HG03439 (cell line): ENCODE measurements around the gene ENOX1.

Experiments used
- ATAC-seq: cut with Tn5 transposase; IDR thresholded peaks from one replicate; pipeline ENCODE4 v1.9.1; 2021; ENCODE audit warnings: mild to moderate bottlenecking, moderate library complexity; ENCODE audit not compliant: unreplicated experiment

ENOX1 gene

DNA sequence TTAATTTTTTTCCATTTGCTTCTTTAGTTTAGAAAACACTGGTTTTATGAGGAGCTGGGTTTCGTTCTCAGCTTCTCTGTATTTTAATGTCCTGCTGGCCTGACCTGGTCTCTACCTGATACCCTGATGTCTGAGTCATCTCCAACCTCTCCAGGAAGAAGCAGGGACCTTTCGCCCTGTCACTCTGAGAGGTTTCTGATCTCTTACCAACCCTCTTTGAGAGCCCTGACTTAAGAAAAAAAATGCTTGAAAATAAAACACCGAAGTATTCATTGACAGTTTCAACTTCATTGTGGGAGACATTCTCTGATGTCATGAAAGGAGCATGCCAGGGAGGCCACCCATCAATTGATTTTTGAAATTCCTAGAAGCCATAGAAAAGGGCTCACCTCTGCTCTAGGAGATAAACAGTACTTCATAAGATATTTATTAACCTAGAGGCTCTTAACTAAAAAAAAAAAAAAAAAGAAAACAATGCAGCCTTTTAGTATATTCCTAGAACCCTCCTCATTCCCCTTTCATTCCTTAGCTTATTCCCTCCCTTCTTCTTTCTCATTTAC is 234.8 kb downstream of the ENOX1 start:
- ATAC-seq = no peak

DNA sequence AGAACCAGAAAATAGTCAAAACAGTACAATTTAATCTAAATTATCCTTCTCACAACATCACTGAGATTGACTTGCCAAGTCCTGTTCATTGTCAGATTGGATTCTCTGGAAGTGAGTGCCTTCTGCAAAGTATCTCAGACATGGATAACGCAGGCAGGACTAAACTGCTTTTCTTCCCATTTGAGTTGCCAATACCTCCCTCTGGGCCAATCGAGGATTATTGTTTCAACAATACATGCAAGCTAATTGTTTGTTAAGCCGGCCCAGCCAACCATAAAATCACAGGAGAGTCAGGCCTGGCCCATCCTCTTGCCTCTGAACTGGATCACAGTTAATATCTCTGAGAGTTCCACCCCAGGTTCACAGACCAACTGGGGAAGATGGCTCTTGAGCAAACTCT is 240.0 kb downstream of the ENOX1 start:
- ATAC-seq = no peak

DNA sequence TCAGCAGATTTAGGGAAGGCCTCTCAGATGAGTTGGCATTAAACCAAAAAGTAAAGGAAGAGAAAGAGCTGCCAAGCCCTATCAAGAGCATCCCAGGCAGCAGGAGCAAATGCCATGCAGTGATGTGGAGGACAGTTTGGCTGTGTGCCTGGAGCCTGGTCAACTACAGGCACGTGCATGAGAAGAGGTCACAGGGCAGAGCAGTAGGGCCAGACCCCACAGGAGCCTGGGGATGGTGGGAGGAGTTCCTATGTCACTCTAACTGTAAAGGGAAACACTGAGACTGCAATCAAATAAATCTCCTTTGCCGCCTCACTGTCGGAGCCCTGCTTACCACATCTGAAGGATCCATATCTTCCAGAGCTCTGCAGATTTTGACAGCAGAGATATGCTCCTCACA is 240.5 kb downstream of the ENOX1 start:
- no peak for ATAC-seq

DNA sequence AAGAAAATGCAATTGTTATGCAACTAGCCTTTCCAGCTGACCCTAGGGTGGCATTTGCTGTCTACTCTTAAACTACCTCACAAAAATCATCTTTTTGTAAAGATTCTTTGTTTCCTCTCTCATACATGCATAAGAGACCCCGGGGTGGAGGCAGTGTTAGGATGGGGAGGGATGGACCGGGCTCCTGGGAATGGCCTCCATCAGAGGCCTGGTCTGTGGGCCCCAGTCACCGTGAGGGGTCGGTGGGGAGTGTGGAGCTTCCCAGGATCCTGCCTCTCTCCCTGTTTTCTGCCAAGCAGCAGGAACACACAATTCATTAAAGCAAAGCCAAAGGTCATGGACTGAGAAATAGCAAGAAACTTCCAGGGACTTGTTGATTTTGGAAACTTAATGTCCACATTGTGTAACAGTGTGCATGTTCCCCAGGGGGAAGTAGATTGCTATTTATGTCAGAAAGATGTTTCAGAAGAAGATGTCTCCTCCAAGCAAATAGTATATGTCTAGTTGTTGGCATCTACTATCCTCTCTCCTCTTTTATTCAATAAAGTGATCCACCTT is 241.4 kb downstream of the ENOX1 start:
- ATAC-seq = no peak

DNA sequence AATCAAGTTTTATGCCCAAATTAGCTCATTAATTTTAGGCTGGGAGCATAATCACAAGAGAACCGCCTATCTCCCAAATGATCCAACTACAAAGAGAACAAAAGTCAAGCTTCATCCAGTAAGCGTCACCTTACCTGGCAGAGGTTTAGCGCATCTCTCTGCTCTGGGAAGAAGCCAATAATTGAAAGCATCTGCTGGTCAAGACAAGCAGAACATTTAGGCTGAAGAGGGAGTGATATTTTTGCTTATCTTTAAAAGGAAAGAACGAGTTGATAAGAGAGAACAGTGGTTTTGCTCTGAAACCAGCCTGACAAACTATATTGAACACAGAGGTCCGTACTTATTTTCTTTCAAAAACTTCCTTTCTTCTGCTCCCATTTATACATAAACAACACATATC is 242.1 kb downstream of the ENOX1 start:
- no peak for ATAC-seq

DNA sequence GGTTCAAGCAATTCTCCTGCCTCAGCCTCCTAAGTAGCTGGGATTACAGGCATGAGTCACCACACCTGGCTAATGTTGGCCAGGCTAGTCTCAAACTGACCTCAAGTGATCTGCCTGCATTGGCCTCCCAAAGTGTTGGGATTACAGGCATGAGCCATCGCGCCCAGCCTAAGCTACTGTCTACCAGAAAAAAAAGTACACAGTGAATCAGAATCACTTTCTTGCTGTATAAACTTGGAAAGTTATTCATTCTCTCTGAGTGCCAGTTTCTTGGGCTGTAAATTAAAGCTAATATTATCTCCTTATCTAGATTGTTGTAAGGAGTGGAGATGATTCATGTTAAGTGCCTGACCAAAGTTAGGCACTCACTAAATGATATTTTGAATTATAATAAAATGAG is 242.8 kb downstream of the ENOX1 start:
- ATAC-seq = no peak

DNA sequence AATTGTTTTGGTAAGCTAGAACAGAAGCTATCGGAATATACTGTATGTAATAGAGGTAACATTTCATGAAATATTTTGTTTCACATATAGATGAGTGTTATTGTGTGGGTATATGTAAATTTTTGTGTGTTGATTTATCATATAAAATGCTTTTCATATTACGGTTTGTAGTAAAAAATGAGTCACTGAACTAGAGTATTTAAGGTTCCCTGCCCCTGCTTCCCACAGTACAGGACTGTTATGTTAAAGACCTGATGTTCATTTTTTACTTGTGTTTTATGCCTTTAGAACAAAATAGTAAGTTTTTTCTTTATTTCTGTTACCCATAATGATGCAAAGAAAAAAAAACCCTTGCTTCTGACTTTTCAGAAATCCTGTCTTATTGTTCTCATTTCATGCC is 243.4 kb downstream of the ENOX1 start:
- no peak for ATAC-seq

DNA sequence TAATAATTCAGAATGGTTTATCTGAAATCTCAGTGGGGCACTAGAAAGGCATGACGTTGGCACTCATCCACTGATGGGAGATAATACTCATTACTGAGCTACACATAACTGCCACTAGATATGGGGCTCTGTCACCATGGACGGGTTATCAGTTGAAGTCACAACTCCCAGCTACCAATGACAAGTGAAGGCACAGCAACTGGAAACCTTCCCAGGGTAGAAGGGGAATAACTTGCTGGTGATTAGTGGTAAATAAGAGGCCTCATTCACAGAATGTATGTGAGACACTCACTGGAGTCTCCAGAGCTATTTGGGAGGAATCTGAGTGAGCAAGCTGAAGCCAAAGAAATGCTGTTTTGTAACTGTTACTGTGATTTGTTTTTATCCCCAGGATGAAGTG is 249.6 kb downstream of the ENOX1 start:
- no peak for ATAC-seq

DNA sequence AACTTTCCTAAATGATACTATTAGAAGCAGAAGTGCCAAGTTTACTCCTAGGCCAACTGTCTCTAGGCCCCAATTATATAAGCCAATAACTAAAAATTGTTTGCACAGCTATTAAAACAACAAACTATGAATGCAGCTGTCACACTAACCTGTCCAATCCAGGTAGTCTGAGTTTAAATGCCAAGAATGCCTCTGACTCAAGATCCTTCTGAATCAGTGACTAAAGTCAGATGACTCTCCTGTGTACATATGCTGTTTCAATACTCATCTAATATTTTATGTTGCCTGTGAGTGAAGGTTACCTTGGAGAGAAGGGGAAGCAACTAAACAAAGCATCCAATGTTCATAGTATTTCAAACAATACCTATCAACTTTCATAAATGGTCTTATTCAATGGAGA is 257.0 kb downstream of the ENOX1 start:
- ATAC-seq = no peak

DNA sequence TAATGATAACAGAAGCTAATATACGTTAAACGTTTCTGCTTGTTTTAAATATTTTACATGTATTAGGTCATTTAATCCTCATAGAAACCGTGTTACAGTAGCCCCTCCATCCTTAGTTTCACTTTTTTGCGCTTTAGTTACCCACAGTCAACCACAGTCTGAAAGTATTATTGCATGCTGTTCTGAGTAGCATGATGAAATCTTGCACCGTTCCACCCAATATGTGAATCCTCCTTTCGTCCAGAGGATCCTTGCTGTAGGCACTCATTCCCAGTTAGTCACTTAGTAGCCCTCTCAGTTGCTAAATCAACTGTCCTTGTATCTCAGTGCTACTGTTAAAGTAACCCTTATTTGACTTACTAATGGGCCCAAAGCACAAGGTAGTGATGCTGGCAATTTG is 257.8 kb downstream of the ENOX1 start:
- ATAC-seq = no peak

DNA sequence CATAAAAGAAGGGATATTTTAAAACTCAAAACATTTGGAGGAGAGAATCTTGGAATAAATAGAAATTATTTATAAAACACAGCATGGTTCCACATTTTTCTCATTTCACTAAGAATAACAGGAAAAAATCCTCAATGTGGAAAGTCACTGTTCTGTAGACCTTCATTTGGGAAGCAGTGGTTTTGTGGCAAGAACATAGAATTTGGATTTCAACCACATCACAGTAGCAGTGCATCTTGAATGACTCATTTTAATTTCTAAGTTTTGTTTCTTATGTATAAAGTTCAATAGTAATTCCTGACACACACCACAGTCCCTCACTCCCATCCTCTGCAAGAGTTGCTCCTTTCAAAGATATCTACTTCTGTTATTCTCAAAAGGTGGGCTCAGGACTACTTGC is 264.0 kb downstream of the ENOX1 start:
- no peak for ATAC-seq

DNA sequence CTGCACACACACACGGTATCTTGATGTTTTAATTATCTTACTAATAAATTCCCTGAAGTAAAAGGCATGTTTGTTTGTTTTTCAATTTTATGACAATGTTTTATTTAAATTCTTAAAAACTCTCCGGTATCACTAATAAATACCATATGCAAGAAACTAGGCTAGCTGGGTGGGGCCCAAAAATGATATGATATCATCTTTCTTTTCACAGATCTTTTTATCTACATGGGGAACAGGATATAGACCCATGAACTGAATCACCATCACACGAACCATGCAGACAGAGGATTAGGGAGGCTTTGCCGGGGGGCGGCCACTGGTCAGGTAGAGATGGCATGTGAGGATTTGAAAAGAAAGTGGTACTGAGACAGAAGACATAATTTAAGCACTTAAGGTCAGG is 266.4 kb downstream of the ENOX1 start:
- ATAC-seq = no peak

DNA sequence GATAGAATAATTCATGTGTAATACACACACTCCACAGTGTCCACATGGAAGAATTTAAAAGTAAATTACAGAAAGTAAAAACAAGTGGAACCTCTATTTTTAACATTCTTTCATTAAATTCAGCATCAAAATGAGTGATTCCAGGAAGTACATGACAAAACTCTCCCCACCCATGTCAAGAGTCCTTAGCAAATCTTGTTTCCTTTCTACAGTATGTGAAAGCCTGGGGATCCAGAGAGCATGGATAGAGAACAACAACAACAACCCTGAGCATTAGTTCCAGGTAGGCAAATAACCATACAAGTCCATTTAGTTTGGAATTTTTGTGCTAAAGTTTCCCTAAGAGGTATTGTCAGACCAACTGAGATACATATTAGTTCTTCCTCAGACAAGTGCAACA is 267.9 kb downstream of the ENOX1 start:
- no peak for ATAC-seq

DNA sequence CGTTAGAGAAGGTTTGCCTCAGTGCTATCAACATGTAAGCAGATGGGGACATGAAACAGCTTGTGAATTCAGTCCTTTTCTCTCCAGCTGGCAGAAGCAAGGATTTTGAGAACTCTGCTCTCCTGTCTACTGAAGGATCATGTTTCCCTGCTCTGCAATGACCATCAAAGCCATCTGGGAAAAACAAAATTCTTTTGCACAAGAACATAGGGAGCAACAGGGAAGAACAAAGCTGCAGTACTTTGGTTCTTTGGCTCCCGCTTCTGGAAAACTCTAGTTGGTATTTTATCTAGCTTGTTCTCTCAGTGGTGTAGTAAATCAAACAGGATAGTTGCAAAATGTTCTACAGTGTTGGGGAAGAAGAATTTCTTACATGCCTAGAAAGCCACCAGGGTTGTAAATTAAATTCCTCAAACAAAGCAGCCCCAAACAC is 270.4 kb downstream of the ENOX1 start:
- ATAC-seq = no peak

DNA sequence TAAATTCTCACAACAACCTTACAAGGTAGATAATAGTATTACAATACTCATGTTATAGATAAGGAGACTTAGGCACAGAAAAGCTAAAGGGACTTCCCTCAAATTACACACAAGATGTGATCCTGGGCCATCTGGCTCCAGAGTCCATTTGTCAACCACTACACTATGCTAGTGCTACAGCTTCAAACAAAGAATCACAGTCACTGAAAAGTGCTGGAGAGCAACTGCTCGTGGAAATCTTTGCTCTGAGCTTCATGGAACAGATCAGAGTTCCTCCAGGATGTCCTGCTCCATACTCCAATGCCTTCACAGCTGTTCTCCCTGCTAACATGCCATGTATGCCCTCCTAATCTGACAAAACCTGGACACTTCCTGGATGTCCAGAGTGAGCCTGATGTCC is 271.2 kb downstream of the ENOX1 start:
- no peak for ATAC-seq

DNA sequence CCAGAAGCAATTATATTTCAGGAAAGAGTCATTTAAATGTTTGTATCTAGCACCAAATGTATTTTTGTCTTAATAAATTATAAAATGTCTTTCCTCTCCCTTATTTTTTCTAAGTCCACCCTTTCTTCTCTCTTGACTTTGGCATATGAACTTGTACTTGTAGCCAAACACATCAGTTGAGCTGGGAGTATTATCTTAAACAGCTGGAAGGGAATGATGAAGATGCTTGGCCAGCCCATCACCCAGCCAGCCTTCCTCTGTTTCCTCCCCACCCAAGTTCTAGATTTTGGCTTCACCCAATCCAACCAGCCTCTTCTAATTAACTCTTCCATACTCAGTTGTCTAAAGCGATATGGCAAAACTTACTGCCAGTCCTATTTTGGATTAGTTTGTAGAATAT is 272.5 kb downstream of the ENOX1 start:
- ATAC-seq = no peak

DNA sequence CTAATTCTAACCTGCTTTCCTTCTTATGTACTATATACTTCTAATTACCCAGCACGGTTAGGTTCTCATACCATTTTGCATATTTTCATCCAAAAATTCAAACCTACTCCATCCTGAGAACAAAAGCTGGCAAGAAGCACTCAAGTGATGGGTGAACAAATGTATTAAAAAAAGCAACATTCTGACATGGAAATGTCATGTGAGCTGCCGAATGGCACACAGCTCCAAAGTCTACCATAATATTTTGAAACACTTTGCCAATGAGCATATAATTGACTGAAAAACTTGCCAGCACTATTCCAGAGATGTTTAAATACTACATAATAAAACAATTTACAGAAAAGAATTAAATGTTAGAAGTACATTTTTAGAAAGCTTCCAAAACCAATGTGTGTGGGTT is 274.6 kb downstream of the ENOX1 start:
- no peak for ATAC-seq

DNA sequence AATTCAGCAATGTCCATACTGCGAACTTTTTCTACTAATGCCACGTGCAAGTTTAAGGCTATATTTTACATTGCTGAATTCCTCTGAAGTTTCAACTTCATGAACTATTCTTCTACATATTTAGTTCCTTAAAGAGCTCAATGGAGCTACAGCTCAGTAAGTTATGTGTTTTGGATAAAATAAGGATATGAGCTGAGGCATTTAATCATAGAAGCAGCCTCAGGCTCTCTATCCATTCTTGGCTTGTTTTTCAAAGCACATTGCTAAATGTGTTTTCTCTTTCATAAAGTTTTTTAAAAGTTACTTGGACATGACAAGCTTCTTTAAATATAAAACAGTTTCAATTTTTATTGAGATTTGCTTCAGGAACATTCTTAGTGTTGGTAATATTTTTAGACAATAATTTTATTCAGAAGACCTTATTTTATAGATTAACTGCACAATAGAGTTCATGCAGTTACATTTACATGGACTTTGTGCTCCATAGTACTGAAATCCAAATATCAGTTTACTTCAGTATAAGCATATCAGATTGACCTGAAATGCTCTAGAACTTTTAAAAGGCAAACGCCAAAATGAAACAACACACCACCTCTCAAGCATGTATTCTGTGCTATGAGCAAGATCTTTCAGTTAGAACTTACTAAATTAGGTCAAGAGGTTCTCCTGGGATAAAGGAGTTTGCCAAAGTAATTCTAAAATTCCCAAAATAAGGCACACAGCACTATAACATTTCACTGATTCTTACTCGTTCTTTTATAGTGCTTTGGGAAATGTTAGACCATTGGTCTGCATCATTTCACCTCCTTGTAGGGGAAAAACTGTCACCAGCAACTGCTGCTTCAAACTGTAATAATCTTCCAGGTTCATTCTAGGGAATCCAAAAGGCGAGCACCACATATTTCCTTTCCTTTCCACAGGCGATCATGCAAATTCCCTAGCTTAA is 275.5 kb downstream of the ENOX1 start:
- no peak for ATAC-seq

DNA sequence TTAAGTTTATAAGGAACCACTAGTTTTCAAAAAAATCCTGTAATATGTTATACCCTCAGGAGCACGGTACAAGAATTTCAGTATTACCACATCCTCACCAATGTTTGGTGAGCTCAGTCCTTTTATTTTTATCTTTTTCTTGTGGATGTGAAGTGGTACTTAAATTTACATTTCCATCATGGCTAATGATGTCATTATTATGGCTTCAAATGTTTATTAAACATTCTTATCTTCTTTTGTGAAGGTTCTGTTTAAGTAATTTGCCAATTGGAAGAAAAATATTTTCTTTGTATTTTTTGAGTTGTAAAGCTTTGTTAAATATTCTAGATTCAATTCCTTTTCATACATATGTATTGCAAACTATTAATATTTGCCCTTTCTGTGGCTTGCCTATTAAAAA is 291.0 kb downstream of the ENOX1 start:
- ATAC-seq = no peak

DNA sequence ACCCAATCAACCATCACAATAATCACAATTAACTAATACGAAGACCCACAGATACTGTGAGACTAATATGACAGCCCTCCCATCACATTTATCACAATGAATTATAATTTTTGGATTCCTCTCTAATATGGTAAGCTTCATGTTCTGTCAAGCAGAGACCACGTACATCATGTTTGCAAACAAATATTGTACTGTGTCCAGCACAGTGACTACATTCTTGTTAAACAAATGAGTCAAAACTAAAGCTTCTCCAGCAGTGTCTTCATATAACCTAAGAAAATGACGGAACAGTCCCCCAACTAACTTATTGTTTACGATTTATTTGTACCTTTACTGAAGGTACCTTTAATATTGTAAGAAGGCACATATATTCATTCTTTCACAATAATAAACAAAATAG is 292.6 kb downstream of the ENOX1 start:
- ATAC-seq = no peak

DNA sequence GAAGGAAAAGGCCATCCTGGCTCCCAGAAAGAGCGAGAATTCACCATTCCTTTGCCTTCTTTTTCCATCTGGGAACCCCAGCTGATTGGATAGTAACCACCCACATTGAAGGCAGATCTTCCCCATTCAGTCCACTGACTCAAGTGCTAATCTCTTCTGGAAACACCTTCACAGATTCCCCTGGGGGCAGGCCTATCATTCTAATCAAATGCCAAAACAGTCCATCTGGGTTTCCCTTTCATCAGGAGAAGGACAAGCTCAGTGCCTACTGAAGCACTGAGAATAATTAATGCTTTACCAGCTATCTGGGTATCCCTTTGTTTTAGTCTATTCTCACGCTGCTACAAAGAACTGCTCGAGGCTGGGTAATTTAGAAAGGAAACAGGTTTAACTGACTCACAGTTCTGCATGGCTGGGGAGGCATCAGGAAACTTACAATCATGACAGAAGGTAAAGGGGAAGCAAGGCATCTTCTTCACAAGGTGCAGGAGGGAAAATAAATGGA is 293.2 kb downstream of the ENOX1 start:
- ATAC-seq = no peak

DNA sequence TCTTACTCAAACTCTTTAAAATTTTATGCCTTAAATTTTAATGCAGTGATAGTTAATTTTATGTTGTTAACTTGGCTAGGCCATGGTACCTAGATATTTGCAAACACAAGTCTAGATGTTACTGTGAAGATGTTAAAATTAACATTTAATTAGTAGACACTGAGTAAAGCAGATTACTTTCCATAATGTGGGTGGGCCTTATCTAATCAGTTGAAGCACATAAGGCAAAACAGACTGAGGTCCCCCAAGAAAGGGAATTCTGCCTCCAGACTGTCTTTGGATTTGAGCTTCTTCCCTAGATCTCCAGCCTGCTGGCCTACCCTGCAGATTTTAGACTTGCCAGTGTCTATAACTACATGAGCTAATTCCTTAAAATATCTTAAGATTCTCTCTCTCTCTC is 294.0 kb downstream of the ENOX1 start:
- ATAC-seq = no peak
